GM12891 (cell line): Measurements from ENCODE around the gene ARFRP1.

Source experiments
- POLR2A ChIP-seq: IDR thresholded peaks from 2 replicates; pipeline ENCODE4 v1.6.1; 2011; ENCODE audit warnings: low read depth, low read length, control low read depth
- POLR2AphosphoS5 ChIP-seq: IDR thresholded peaks from 2 replicates; pipeline ENCODE4 v1.6.1; 2011; ENCODE audit warnings: low read depth, low read length, control low read depth
- SPI1 ChIP-seq: IDR thresholded peaks from 2 replicates; pipeline ENCODE4 v1.6.1; 2011; ENCODE audit warnings: low read depth, low read length, control low read depth

DNA sequence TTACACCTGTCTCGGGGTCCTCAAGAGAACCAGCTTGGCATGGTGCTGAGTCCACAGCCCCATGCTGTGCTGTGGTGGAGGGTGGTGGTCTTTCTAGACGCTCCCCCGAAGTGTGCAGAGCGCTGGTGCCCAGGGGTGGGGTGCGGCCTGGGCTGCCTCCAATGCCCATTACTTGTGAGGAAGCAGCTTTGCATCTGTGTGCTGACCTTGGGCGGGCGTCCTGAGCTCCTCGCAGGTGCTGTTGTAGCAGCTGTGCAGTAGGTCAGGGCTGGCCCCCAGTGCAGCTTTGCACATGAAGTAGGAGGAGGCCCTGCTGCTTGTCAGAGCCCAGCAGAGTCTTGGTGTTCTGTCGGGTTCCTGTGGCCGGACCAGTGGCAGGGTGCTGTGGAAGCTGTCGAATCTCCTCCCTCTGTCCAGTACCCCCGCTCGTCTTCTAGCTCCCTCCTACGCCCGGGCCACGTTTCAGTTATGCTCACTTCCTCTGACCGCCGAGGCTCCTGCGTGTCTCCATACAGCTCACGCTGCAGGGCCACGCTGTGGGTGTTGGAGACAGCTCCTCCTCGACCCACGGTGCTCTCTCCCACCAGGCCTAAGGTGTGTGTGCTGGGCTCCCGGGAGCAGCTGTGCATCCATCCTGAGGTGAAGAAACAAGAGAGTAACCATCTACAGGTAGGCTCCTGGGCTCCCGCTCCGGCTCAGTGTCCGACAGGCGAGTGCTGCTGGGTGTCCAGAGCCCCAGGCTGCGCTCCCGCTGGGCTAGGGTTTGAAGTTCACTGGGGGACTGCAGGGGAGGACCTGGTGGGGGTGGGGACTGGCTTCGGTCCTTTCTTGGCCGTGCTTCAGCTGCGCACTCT, 45.6 kb downstream of the ARFRP1 start:
- TF ChIP-seq SPI1, result no peak
- TF ChIP-seq POLR2A, result no peak
- TF ChIP-seq POLR2AphosphoS5, result no peak
